AG04450 (cell line): ENCODE data around the gene HTATIP2. TPM values are rescaled to one million over a fixed set of nuclear protein-coding genes. Genes with fewer than 3 reads are reported as not detected.

ENCODE experiments used
- CTCF ChIA-PET: fragments of 300-600, 350-600 bp; formaldehyde crosslinking; extraction: SDS; loops from one replicate; lab custom pipeline; 2022; ENCODE audit warnings: antibody characterized with exemption, inconsistent platforms; lab: Charles Lee
- POLR2A ChIA-PET: fragments of 350-600 bp; formaldehyde crosslinking; extraction: SDS; loops from one replicate; lab custom pipeline; 2021; ENCODE audit warnings: antibody characterized with exemption, inconsistent platforms; lab: Yijun Ruan, JAX
- DNase-seq: peaks from one replicate; pipeline ENCODE4 v3.0.0-alpha.2; 2011; ENCODE audit warnings: low read depth, low spot score
- H3K27ac ChIP-seq: one replicate; pipeline ENCODE4 v1.5.1; 2012; ENCODE audit warnings: low read depth, low read length, control low read depth
- H3K27me3 ChIP-seq: one replicate; pipeline ENCODE4 v1.6.0; 2012; ENCODE audit warnings: low read length; ENCODE audit not compliant: control insufficient read depth, insufficient read depth
- H3K4me3 ChIP-seq: 2 replicates; pipeline ENCODE4 v1.5.1; 2011; ENCODE audit warnings: mild to moderate bottlenecking, low read depth, low read length, control low read depth
- H3K9me3 ChIP-seq: 2 replicates; pipeline ENCODE4 v1.5.1; 2012; ENCODE audit warnings: low read length; ENCODE audit not compliant: control insufficient read depth, insufficient read depth
- polyA plus RNA-seq: library from polyadenylated mRNA; depleted of rRNA; stranded (reverse); fragments of >200 nt; gene quantifications from 2 replicates; pipeline ENCODE4 v1.2.3, GENCODE V29; 2011
- TF ChIP-seq, protein P1 (sequence below): IDR thresholded peaks from 2 replicates; pipeline ENCODE4 v1.5.1; 2011; ENCODE audit warnings: low read depth, low read length, control low read depth, inconsistent platforms

HTATIP2 gene
- polyA plus RNA-seq, 1 experiment = 39.8 TPM

DNA sequence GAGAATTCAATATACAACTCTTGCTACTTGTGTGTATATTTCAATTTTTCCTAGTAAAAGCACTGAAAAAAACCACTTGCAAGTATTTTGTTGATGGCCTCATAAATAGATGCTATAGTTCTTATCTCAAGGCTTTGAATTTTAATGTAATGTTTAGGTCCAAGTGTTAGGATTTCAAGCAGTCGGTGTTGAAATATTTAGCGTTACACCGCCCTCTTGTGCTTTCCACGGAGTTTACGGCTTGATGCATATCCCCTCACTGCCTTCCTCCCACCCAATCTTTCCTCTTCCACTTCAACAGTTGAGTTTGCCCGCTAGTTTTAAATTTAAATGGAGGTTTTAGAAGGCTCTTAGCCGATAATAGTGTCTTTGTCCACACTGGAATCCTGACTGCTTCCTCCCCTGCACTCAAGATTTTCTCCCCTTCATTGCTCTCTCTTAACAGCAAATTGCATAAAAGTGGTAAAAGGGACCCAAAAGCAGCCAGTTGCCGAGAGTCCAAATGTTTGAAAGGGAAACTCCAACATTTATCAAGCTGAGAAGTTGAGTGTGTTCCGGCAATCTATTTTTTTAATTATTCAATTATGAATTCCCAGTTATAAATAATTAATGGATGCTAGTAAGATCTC is 25.9 kb upstream of the HTATIP2 start:
- CTCF ChIA-PET = no interaction called here
- H3K27me3 ChIP-seq = peaks cover 23% of the 10 kb centered on the region
- POLR2A ChIA-PET = no interaction called here
- H3K9me3 ChIP-seq = no peaks in the 10 kb centered on the region; the same call in 1 of the 2 replicates
- no peak overlapping the region for H3K27ac ChIP-seq
- TF ChIP-seq, protein P1, sequence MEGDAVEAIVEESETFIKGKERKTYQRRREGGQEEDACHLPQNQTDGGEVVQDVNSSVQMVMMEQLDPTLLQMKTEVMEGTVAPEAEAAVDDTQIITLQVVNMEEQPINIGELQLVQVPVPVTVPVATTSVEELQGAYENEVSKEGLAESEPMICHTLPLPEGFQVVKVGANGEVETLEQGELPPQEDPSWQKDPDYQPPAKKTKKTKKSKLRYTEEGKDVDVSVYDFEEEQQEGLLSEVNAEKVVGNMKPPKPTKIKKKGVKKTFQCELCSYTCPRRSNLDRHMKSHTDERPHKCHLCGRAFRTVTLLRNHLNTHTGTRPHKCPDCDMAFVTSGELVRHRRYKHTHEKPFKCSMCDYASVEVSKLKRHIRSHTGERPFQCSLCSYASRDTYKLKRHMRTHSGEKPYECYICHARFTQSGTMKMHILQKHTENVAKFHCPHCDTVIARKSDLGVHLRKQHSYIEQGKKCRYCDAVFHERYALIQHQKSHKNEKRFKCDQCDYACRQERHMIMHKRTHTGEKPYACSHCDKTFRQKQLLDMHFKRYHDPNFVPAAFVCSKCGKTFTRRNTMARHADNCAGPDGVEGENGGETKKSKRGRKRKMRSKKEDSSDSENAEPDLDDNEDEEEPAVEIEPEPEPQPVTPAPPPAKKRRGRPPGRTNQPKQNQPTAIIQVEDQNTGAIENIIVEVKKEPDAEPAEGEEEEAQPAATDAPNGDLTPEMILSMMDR = peak; percentile 55
- H3K4me3 ChIP-seq = no peak overlapping the region
- DNase-seq = no peak

DNA sequence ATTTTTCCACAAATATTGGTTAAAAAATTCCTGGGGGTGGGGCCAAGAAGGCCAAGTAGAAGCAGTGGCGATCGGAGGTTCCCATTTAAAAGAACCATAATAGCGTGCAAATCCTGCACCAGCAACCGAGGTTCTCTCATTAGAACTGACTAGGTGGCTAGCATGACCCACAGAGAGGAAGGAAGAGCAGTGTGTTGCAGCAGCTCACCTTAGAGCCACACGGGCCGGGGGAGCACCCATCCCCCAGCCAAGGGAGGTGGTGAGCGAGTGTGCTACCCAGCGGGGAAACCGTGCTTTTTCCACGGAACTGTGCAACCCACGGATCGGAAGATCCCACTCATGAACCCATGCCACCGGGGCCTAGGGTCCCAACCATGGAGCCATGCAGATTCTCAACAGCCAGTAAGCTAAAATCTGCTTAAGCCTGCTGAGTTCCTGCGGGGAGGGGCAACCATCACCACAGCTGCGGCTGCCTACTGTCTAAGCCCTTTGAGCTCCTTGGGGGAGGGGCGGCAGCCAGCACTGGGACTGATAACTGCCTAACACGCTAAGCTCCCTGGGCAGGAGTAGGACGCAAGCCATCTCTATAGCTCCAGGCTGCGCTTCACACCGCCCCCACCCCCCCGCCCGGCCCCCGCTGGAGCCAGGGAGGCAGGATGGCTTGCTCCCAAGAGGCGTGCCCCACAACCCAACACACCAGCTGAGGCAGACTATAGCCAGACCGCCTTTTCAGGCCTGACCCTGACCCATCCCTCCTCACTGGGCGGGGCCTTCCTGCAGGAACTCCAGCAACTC is 21.0 kb upstream of the HTATIP2 start:
- H3K9me3 ChIP-seq = no peaks in the 10 kb centered on the region; the same call in 1 of the 2 replicates
- H3K27me3 ChIP-seq = peaks cover 24% of the 10 kb centered on the region
- H3K27ac ChIP-seq = no peak overlapping the region
- ChIA-PET CTCF (interaction anchor here (0.5 to 1.2 kb wide), 2 partner anchors 10 to 11 kb away, joined by 3 to 4 read pairs; no protein-coding TSS in a partner anchor), POLR2A (no interaction called here)
- TF ChIP-seq, protein P1 = no peak
- DNase-seq = no peak
- no peak overlapping the region for H3K4me3 ChIP-seq

DNA sequence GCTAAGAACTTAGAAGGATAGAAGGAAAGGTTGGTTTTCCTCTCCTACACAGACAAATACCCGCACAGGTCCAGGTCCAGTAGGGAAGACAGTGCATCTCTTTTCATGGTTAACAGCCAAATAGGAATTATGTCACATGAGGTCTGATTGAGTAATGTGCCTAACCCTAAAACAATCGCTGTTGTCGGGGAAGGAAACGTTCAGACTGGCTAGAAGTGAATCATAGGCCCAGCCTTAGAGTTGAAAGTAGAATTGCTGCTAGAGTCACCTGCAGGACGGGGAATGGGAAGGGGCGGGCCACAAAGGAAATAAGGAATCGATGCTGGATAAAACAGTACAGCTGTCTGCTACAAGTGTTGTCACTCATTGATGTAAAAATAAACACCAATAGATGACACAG is 12.4 kb upstream of the HTATIP2 start:
- no peak for DNase-seq
- no peak overlapping the region for H3K4me3 ChIP-seq
- no peaks in the 10 kb centered on the region for H3K9me3 ChIP-seq
- POLR2A ChIA-PET = no interaction called here
- no peaks in the 10 kb centered on the region for H3K27me3 ChIP-seq
- TF ChIP-seq, protein P1 = no peak
- CTCF ChIA-PET = interaction anchor here (1.3 to 5.4 kb wide), 4 partner anchors 16 to 259 kb away, joined by 3 to 47 read pairs (median 9); no protein-coding TSS in a partner anchor
- no peak overlapping the region for H3K27ac ChIP-seq

DNA sequence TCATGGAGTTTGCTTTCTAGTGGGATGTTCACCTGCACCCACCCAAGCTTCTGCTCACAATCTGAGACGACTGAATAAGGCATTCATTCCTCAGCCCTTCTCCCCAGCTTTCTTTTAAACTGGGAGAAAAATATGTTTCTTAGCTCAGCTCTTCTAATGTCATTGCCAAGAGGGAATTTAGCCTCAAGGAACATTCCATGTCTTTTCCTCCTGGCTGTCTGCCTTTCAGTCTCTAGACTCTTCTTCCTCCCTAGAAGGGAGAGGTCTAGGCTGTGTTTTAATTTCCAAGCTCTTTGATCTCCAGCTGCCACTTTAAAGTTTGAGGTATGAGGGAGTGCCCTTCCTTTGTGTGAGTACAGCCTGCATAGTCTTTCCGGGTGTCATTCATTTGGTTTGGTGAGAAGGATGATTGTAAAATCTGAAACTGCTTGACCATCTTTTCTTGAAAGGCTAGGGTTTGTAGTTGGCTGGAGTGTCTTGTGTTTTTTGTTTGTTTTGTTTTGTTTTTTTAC is 11.7 kb upstream of the HTATIP2 start:
- Histone ChIP-seq H3K4me3 (no peak overlapping the region), H3K27me3 (no peaks in the 10 kb centered on the region), H3K9me3 (no peaks in the 10 kb centered on the region), H3K27ac (no peak overlapping the region)
- CTCF ChIA-PET = interaction anchor here (0.7 to 5.4 kb wide), 8 partner anchors 9 to 448 kb away, joined by 3 to 47 read pairs (median 4); no protein-coding TSS in a partner anchor
- DNase-seq = no peak
- TF ChIP-seq, protein P1 = no peak
- POLR2A ChIA-PET = no interaction called here
